Measurements from ENCODE around the gene ZDHHC18. TPM values are rescaled to one million over a fixed set of nuclear protein-coding genes. Genes with fewer than 3 reads are reported as not detected.

The ZDHHC18 gene
- total and polyA plus RNA-seq, 2 of the 8 experiments (the other 6 are each of a cell fraction or from before 2014, with no cell fraction given), result 29.7 to 49.8 TPM

- TF ChIP-seq CHD7 (IDR thresholded peaks at IDR 0.05; ENCODE audit: insufficient replicate concordance, low read length) (no peak), JUND (IDR thresholded peaks at IDR 0.05; ENCODE audit: low read length) (no peak), FOSL1 (IDR thresholded peaks at IDR 0.05; ENCODE audit: insufficient read depth, low read depth, low read length) (no peak), NRF1 (IDR thresholded peaks at IDR 0.05; ENCODE audit: low read depth, low read length) (no peak), GABPA (IDR thresholded peaks at IDR 0.05; ENCODE audit: borderline replicate concordance, insufficient read depth, low read length) (no peak), MAX (IDR thresholded peaks at IDR 0.05) (no peak), KDM4A (IDR thresholded peaks at IDR 0.05; ENCODE audit: low read depth, low read length, severe bottlenecking) (no peak), SP2 (IDR thresholded peaks at IDR 0.05; ENCODE audit: low read length) (no peak), BRCA1 (IDR thresholded peaks at IDR 0.05; ENCODE audit: low read depth, low read length) (no peak), ZNF274 (IDR thresholded peaks at IDR 0.05; ENCODE audit: borderline replicate concordance, extremely low read depth, low read length) (no peak), KDM1A (IDR thresholded peaks at IDR 0.05; ENCODE audit: borderline replicate concordance, low read length) (no peak), POU5F1 (IDR thresholded peaks at IDR 0.05; ENCODE audit: low read depth, low read length) (no peak)
Measured at GRCh38 chr1:26888231-26888630, 61.7 kb downstream of the ZDHHC18 start (continued).

Data from H1 (cell line).